IPS-NIHi7 (cell line): ENCODE measurements around the gene UVRAG.

ENCODE experiments used
- DNase-seq: peaks from one replicate; pipeline ENCODE4 v3.0.0; 2012; ENCODE audit warnings: mixed read lengths; ENCODE audit errors: extremely low spot score

The UVRAG gene

DNA sequence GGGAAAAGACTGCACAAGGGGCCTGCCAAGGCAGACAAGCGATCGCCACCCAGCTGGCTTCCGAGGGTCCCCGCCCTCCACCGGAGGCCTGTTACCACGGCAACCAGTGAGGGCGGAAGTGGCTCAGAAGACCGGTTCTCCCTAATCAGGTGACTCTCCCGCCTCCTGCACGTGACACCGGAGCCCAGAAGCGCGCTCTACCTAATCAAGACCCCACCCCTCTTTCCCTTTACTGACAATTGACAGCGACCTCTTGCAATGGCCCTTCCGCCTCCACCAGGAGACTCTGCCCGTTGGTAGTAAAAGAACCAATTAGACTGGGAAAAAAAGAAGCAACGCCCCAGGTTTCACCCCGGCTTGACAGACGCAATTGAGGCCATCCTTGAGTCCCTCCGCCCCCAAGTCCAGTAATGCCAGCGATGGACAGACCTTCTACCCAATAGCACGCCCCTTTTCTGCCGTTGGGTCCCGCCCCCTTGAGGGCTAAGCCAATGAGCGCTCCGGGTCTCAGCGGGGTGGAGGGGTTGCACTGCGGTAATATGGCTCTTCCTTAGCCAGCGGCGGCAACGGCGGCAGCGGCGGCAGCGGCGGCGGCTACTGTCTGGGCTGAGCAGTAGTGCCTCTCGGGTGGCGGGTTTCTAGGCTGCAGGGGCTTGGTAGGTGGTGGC lies at the start of gene UVRAG:
TSS of gene UVRAG (plus strand) at position 534 of the 668 bp plus-strand sequence. CDS start 198 bp downstream, outside the sequence.
- peak; percentile 98 for DNase-seq

DNA sequence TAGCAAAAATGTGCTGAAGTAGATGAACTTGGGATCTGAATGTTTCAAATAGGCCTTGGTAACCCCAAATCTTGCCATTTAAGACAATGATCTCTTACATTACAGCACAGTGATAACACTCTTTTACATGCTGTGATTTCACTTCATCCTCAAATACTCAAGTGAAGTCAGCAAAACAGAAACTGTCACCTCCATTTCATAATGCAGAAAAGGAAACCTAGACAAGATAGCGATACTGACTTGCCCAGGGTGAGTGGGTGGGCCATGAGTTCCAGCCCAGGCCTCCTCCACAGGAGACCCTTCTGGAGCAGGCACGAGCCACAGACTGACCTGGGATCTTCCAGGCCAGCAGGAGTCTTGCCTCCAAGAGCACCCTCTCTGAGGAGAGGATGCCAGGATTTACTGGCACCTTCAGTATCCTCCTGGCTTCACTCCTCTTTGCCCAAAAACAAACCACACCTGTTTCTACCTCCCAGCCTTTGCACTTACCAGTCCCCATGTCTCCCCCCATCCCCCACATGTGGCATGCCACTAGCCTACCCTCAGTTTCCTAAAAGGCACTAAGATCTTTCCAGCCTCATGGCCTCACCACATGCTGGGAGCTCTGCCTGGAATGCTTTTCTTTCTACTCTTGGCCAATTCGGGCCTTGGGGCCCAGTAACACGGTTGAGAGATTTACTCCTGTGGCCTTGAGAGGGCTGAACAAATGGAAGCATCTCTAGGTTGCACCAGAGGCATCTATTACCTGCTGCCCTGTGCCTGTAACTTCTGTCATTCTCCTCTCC lies 48.4 kb upstream of the UVRAG start:
- no peak for DNase-seq

GRCh38 chr11:75767228-75767572 lies 47.8 kb upstream of the UVRAG start:
- no peak for DNase-seq

DNA sequence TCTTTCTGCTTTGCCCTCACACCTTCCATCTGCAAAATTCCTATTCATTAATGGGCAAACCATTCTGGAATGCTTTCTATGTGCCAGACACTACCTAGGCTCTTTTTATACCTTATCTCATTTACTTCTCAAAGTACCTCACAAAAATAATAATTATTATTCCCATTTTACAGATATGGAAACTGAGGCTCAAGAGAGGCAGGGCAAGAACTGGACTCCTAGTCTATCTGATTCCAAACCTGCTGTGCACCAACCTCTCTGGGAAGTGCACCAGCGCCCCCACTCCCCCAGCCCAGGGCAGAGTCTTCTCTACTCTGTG lies 47.3 kb upstream of the UVRAG start:
- no peak for DNase-seq

- peak; percentile 87 for DNase-seq
Observed at GRCh38 chr11:75768112-75768908, 46.7 kb upstream of the UVRAG start, which contains the start of gene DGAT2. Gene DGAT2, plus strand, starts transcription at chr11:75768778. Its CDS starts 214 bp downstream, at chr11:75768992.

GRCh38 chr11:75768909-75769771 lies 45.9 kb upstream of the UVRAG start:
- DNase-seq, result peak; percentile 41

DNA sequence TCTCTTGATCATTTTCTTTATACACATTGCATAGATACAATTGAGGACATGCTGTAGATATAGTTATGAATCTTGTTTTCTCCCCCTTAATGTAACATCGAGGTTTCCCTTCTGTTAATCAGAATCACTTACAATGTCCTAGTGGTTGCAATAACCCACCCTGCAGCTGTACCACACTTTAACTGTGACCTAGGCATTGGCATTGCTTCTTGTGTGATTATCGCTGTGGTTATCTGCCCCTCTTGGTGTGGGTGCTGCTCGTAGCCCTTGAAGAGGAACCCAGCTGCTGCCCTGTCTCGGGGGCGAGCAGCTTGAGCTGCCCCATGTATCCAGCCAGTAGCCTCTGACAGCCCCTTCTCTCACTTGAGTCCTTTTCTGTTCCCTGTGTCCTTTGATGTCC lies 44.9 kb upstream of the UVRAG start:
- no peak for DNase-seq

DNA sequence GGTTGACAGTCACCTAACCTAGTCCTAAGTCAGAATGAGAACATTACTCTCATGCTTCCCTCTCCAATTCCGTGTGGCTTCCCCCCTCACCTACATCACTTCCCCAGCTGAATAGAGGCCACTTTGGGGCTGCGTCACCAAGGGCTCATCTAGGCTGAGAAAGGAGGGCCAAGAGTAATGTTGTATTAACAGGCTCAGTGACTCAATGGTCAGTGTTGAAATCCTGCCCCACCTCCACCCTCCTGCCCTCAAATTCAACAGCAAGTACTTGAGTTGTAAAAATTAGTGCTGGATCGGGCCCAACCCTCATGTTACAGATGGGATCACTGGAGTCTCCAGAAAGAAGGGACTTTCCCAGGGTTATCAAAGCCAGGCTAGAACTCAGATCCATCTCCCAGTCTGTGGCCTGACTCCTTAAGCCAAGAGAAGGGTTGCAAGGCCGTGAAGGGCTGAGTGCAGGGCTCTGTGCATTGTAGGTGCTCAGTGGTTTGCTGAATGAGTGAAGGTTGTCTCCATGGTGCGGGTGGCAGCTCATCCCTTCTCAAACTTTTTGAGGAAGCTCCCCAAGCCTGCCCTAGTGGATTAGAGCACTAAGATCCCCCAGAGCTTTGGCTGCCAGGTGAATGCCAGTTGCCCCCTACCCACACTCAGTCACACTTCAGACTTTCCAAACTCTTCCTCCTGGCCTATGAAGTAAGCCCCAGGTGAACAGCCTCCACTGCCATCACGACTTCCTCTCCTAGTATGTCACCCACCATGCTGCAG lies 43.2 kb upstream of the UVRAG start:
- DNase-seq, result no peak

- no peak for DNase-seq
Observed at GRCh38 chr11:75773595-75774353, 41.2 kb upstream of the UVRAG start.

- DNase-seq, result peak; percentile 50
Observed at GRCh38 chr11:75775056-75775455, 40.0 kb upstream of the UVRAG start.

DNA sequence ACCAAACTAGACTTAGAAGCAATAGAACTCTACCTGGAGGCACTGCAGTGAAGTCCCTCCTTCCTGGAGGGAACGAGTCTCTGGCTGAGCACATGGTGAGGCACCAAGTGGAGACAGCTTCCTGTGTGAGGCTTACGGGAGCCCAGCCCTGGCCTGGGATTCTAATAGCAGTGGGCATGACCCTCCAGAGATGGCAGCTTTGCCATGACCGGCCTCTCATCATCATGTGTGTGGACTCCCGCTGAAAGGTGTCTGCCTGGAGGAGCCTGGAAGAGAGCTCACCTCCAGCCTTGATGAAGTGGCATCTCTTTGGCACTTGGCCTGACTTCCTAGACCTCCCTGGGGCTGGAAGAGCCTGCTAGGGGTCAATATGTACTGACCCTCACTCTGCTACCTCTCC lies 38.5 kb upstream of the UVRAG start:
- no peak for DNase-seq

DNA sequence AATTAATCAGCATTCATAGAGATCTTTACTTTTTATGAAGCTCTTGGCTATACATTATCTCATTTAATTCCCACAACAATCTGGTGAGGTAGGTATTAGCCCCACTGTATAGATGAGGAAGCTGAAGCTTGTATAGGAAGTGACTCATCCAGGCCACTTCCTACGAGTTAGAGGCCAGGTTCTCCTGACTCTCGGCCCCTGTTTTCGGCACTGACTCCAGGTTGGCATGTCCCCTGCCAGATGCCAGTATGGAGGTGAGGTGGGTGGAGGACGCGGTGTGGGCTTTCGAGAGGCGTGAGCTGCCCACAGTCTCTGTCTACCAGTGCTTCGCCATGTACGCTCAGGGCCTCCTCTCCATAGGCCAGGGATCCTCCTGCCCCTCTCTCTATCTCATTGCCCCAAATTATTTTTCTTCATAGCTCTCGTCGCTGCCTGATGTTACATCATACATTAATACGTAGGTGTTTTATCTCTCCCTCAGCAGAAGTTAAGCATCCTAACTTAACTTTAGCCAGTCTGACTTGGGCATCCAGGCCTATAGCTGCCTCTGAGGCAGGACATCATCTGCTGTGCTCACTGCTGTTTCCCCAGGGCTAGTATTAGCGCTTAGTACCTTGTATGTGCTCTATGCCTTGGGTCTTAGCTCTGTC lies 37.4 kb upstream of the UVRAG start:
- no peak for DNase-seq

GRCh38 chr11:75778962-75779361 lies 36.0 kb upstream of the UVRAG start:
- DNase-seq, result no peak

- DNase-seq, result no peak
Observed at GRCh38 chr11:75779960-75780359, 35.0 kb upstream of the UVRAG start.

DNA sequence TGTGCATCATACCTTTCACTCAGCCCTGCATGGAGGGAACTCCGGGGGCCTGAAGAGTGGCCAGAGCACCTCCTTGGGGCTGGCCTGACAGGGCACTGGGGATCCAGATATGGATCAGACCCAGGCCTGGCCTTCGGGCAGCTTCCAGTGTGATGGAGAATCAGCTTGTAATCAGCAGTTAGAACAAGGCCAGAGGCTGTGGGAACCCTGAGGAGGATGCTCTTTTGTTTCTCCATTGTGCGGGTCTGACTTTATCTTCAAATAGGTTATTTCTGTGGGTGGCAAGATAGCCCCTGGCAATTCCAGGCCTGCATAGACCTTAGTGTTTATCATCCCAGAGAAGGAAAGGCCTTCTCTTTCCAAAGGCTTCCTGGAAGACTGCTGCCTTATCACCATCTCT lies 34.1 kb upstream of the UVRAG start:
- no peak for DNase-seq

- DNase-seq, result no peak
Observed at GRCh38 chr11:75781296-75781695, 33.7 kb upstream of the UVRAG start.

DNA sequence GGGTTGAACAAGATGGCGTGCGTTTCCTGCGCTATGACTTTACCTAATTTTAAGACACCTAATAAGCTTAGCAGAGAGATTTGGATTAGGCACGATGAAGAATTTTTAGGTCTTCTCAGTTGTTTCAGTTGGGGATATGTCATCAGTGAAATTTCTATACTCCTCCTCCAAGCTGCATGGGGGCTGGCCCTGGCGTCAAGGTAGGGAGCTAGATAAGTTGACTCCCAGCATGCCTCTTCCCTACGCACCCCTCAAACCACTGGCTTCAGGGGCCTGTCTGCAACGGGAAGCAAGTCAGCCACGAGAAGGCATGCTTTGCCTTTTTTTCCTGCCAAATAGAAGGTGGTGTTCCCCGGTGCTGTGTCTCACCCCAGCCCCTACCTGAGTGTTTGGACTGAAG lies 33.2 kb upstream of the UVRAG start:
- no peak for DNase-seq

GRCh38 chr11:75782540-75783263 lies 32.3 kb upstream of the UVRAG start:
- no peak for DNase-seq
